Small intestine (tissue), 7 donors: ENCODE data around the gene FGF14. TPM values are rescaled to one million over a fixed set of nuclear protein-coding genes. Genes with fewer than 3 reads are reported as not detected.

Experiments used
- DNase-seq, 2 donors: peaks; one replicate each; pipeline versions ENCODE4 v3.0.0 to v3.0.0-alpha.2; 2013
- FAIRE-seq: peaks from 2 replicates; lab custom pipeline; 2012; peaks lifted over from hg19 to GRCh38; lab: Jason Lieb, UNC
- H3K27ac ChIP-seq, 3 donors: one replicate each; pipeline ENCODE4 v1.5.1; 2013; ENCODE audit warnings: low read length in 2 of 3, mild to moderate bottlenecking in 2 of 3, control low read depth in 1 of 3, inconsistent platforms in 1 of 3, low read depth in 1 of 3, moderate library complexity in 1 of 3
- H3K27me3 ChIP-seq, 3 donors: one replicate each; pipeline ENCODE4 v1.6.1; 2013; ENCODE audit warnings: low read length in 3 of 3, inconsistent platforms in 1 of 3; ENCODE audit not compliant: control insufficient read depth in 3 of 3, insufficient read depth in 3 of 3
- H3K36me3 ChIP-seq, 3 donors: one replicate each; pipeline ENCODE4 v1.6.1; 2013; ENCODE audit warnings: low read length in 3 of 3, inconsistent platforms in 1 of 3, low read depth in 1 of 3, mild to moderate bottlenecking in 1 of 3, moderate library complexity in 1 of 3; ENCODE audit not compliant: control insufficient read depth in 3 of 3, insufficient read depth in 2 of 3
- H3K4me1 ChIP-seq, 3 donors: one replicate each; pipeline ENCODE4 v1.6.1; 2013; ENCODE audit warnings: low read length in 2 of 3, inconsistent platforms in 1 of 3, low read depth in 1 of 3, mild to moderate bottlenecking in 1 of 3, moderate library complexity in 1 of 3; ENCODE audit not compliant: control insufficient read depth in 3 of 3, insufficient read depth in 2 of 3
- H3K4me3 ChIP-seq, 3 donors: one replicate each; pipeline ENCODE4 v1.5.1; 2013; ENCODE audit warnings: low read length in 3 of 3, control low read depth in 1 of 3, inconsistent platforms in 1 of 3, low read depth in 1 of 3, mild to moderate bottlenecking in 1 of 3, moderate library complexity in 1 of 3
- H3K9me3 ChIP-seq, 2 donors: one replicate each; pipeline ENCODE4 v1.6.1; 2013; ENCODE audit warnings: low read depth in 1 of 2, low read length in 1 of 2; ENCODE audit not compliant: control insufficient read depth in 2 of 2, insufficient read depth in 1 of 2
- WGBS, 3 donors: extraction: QIAGEN DNeasy Blood & Tissue Kit; methylation state at CpG; one replicate each; pipeline ENCODE4 v1.1.7; 2013; 5-methylcytosine and 5-hydroxymethylcytosine counted together
- polyA plus RNA-seq, 4 donors: library from polyadenylated mRNA; stranded (reverse) in 3 of 4; unstranded in 1 of 4; fragments of 200-250 nt in 3 of 4; fragments of 120-200 nt in 1 of 4; gene quantifications; one replicate each; pipeline versions ENCODE4 v1.2.1 to v1.2.3, GENCODE V29; 2013
- donor health status: healthy with polysubstance abuse.
- donor health status: control.
- donor health status: control.
- donor health status: Bipolar disorder and iron deficiency.
- donor health status: healthy.

Gene FGF14
- polyA plus RNA-seq, 4 donors = under 0.01 to 0.74 (median 0.31) TPM; not detected in 1

DNA sequence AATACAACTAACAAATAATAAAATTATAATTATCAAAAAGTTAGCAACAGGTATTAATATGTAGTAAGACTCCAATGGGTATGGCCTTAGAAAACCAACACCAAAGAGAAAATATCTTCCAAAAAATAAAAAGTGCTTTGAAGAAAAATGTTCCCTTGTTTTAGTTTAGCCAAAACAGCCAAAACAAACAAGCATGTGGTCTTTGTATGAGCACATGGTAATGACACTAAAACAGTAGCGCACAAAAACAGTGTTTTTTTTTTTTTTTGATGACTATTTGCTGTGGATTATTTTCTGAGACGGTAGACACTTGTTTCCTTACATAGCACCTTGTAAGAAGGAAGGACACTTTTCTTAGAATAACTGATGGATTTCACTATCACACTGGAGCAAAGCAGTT, 490.1 kb downstream of the FGF14 start:
- peaks cover 10 to 14% (median 11%) of the 10 kb centered on the region in 3 donors for H3K27me3 ChIP-seq
- H3K36me3 ChIP-seq = no peaks in the 10 kb centered on the region
- DNase-seq = no peak
- FAIRE-seq = no peak
- H3K4me3 ChIP-seq = no peak overlapping the region
- H3K9me3 ChIP-seq = no peaks in the 10 kb centered on the region
- no peaks in the 10 kb centered on the region for H3K4me1 ChIP-seq
- 73 to 80% (median 76%) methylated on average over 2 of the region's 2 CpGs for WGBS, 3 donors
- no peak overlapping the region for H3K27ac ChIP-seq

DNA sequence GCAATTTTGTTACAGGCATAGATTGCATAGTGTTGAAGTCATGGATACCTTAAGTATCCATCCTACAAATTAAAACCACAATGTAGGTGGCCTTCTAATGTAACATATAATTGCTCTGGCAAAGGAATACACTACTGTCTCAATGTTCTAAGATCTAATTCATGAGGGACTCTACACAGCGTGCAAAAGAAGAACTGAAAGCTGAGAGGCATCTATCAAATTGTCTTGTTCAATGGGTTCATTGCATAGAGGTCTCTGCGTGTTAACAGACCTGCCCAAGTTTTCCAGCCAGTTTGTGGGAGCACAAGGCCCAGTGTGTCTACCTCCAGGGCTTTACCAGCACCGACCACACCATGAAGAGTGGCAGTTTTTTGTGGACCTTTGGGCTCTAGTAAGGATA, 498.0 kb downstream of the FGF14 start:
- 62 to 68% (median 65%) methylated on average over 3 of the region's 3 CpGs for WGBS, 3 donors
- DNase-seq = no peak

GRCh38 chr13:101898676-101899075, 503.2 kb downstream of the FGF14 start:
- Histone ChIP-seq H3K27me3 (no peaks in the 10 kb centered on the region), H3K36me3 (no peaks in the 10 kb centered on the region), H3K4me3 (no peak overlapping the region), H3K9me3 (no peaks in the 10 kb centered on the region), H3K4me1 (no peaks in the 10 kb centered on the region), H3K27ac (no peak overlapping the region)
- DNase-seq (no peak), FAIRE-seq (no peak)

More for the DNA sequence above, 498.0 kb downstream of the FGF14 start:
- no peak overlapping the region for H3K4me3 ChIP-seq
- no peaks in the 10 kb centered on the region for H3K4me1 ChIP-seq
- no peak overlapping the region for H3K27ac ChIP-seq
- H3K36me3 ChIP-seq = no peaks in the 10 kb centered on the region
- no peak for FAIRE-seq
- H3K9me3 ChIP-seq = no peaks in the 10 kb centered on the region
- H3K27me3 ChIP-seq = no peaks in the 10 kb centered on the region

- Histone ChIP-seq H3K9me3 (no peaks in the 10 kb centered on the region), H3K36me3 (no peaks in the 10 kb centered on the region), H3K27ac (no peak overlapping the region), H3K27me3 (no peaks in the 10 kb centered on the region), H3K4me1 (no peaks in the 10 kb centered on the region), H3K4me3 (no peak overlapping the region)
- FAIRE-seq (no peak), DNase-seq (no peak)
- 51 to 61% (median 51%) methylated on average over 2 of the region's 2 CpGs for WGBS, 3 donors
Measured at GRCh38 chr13:101896541-101896940, 505.3 kb downstream of the FGF14 start.

DNA sequence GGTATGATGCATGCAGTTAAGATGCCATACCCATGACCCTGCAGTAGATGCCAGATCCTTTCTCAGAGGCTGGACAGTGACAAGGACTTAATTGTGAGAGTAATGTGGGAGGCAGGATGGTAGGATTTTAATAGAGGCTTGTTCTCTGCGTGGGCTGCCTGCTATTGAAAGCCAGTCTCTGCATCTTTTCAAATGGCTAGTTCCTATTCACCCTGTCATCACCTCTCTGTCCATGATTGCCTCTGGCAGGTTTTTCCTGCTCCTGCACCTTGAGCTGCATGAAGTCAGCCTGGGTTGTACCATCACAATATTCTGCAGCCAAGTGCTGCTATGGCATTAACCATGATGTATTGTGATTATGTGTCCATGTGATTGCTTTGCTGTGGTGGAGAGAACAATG, 508.8 kb downstream of the FGF14 start:
- WGBS, 3 donors = 27 to 55% (median 33%) methylated on average over 1 of the region's 1 CpG
- Histone ChIP-seq H3K9me3 (no peaks in the 10 kb centered on the region), H3K36me3 (no peaks in the 10 kb centered on the region), H3K4me3 (no peak overlapping the region), H3K4me1 (no peaks in the 10 kb centered on the region), H3K27me3 (no peaks in the 10 kb centered on the region), H3K27ac (no peak overlapping the region)
- DNase-seq (no peak), FAIRE-seq (no peak)

DNA sequence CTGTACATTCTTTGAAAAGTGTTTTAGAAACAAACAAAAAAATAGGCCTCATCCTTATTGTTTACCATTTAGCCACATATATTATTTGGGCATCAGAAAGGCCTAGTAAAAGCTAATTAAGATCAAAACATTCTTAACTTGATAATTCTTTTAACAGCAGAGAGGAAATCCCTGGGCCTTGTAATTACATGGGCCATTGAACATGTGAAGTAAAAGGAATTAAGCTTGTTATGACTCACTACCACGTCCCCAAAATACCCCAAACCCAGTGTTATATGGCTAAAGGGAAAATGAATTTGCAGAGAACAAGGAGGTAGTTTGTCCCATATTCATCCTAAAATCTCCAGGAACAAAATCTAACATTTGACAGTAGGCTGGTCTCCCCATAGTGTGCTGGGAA, 509.6 kb downstream of the FGF14 start:
- Histone ChIP-seq H3K27ac (no peak overlapping the region), H3K27me3 (no peaks in the 10 kb centered on the region), H3K4me1 (no peaks in the 10 kb centered on the region), H3K9me3 (no peaks in the 10 kb centered on the region), H3K36me3 (no peaks in the 10 kb centered on the region), H3K4me3 (no peak overlapping the region)
- WGBS, 3 donors = 29 to 44% (median 42%) methylated on average over 1 of the region's 1 CpG
- no peak for DNase-seq
- FAIRE-seq = no peak

DNA sequence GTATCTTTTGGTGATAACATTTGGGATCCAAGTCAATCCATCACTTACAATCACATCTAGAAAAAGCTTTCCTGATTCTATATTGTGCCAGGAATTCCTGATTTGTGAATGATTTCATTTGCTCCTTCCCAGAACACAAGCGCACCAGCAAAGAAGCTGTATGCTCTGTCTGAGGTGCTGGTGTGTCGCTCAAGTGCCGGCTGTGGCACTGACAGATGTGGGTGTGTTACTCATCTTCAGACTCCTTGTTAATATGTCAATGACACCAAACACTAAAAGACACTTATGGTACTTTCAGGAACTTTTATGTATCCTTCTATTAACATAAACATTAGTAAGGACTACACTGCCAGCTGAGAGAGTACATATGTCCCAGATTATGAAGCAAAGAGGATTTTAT, 520.3 kb downstream of the FGF14 start:
- no peaks in the 10 kb centered on the region for H3K36me3 ChIP-seq
- H3K4me1 ChIP-seq = no peaks in the 10 kb centered on the region
- H3K27ac ChIP-seq = no peak overlapping the region
- H3K9me3 ChIP-seq = no peaks in the 10 kb centered on the region
- no peak for FAIRE-seq
- no peaks in the 10 kb centered on the region for H3K27me3 ChIP-seq
- DNase-seq = no peak
- WGBS, 3 donors = 76 to 87% (median 80%) methylated on average over 3 of the region's 3 CpGs
- no peak overlapping the region for H3K4me3 ChIP-seq

GRCh38 chr13:101880581-101880980, 521.3 kb downstream of the FGF14 start:
- H3K27ac ChIP-seq = no peak overlapping the region
- no peaks in the 10 kb centered on the region for H3K4me1 ChIP-seq
- no peaks in the 10 kb centered on the region for H3K36me3 ChIP-seq
- H3K27me3 ChIP-seq = no peaks in the 10 kb centered on the region
- no peaks in the 10 kb centered on the region for H3K9me3 ChIP-seq
- no peak for DNase-seq
- WGBS, 3 donors = 63 to 78% (median 68%) methylated on average over 4 of the region's 4 CpGs
- no peak for FAIRE-seq
- no peak overlapping the region for H3K4me3 ChIP-seq

GRCh38 chr13:101876951-101877350, 524.9 kb downstream of the FGF14 start:
- DNase-seq (no peak), FAIRE-seq (no peak)
- 60 to 81% (median 78%) methylated on average over 6 of the region's 6 CpGs for WGBS, 3 donors
- Histone ChIP-seq H3K4me1 (no peaks in the 10 kb centered on the region), H3K27ac (no peak overlapping the region), H3K27me3 (no peaks in the 10 kb centered on the region), H3K9me3 (no peaks in the 10 kb centered on the region), H3K36me3 (no peaks in the 10 kb centered on the region), H3K4me3 (no peak overlapping the region)
